NCI-H146 treated with DMSO at 0.1 percent for 48 hours (cell line): Measurements from ENCODE around the gene SEM1.
A peak's percentile ranks its signal among the peaks of the same experiment; 100 is the strongest.
"Not testable (repeated sequence)": the region's sequence is repeated elsewhere in the genome, so short reads cannot be mapped to it uniquely, and the experiment has no call there.

Source experiments
- DNase-seq: peaks from one replicate; lab custom pipeline; 2025; ENCODE audit not compliant: unreplicated experiment; lab: John Stamatoyannopoulos, UW

Gene SEM1

GRCh38 chr7:96664793-96665192 lies 44.9 kb downstream of the SEM1 start:
- DNase-seq: no peak

DNA sequence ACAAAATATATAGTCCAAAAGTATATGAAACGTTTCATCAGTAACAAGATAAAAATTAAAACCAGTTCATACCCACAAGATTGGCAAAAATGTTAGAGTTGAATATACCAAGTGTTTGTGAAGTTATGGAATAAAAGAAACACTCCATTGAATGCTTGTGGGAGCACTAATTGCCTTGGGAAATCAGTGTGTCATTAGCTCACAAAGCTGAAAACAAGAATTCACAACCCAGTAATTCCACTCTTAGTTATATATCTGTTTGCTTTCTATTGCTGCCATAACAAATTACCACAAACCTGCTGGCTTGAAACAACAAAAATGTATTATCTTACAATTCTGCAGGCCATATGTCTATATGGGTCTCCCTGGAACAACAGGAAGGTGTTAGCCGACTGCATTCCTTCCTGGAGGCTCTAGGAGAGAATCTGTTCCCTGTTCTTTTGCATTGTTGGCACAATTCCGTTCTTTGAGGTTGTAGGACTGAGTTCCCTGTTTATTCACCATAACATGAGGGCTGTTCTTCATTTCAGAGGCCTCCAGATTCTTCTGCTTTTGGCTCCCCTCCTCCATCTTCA lies 45.7 kb downstream of the SEM1 start:
- no peak for DNase-seq

GRCh38 chr7:96663457-96663856 lies 46.2 kb downstream of the SEM1 start:
- DNase-seq: no peak

- DNase-seq: not testable (repeated sequence)
Measured at GRCh38 chr7:96662151-96662550, 47.5 kb downstream of the SEM1 start.

GRCh38 chr7:96658022-96658412 lies 51.6 kb downstream of the SEM1 start:
- no peak for DNase-seq

GRCh38 chr7:96657347-96658021 lies 52.2 kb downstream of the SEM1 start:
- DNase-seq: peak; percentile 97

DNA sequence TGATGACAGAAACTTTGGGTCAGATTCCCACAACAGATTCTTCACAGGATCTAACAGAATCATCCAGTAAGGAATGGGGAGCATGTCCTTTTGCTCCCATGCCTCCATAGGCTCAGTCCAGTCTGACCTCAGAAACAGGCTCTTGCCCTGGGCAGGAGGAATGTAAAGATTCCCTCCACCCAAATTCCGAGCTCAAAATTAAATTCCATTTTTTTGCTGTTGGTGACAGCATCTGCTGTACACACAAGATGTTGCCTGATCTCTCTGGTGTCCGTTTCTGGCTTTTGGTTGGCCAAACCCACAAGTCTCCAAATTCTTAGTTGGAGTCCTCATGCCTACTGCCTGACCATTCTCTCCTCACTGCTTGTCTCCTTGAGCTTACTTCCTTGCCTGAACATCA lies 53.7 kb downstream of the SEM1 start:
- no peak for DNase-seq

- DNase-seq: peak; percentile 46
Measured at GRCh38 chr7:96654630-96655188, 54.9 kb downstream of the SEM1 start.

- no peak for DNase-seq
Measured at GRCh38 chr7:96649981-96650380, 59.7 kb downstream of the SEM1 start.

DNA sequence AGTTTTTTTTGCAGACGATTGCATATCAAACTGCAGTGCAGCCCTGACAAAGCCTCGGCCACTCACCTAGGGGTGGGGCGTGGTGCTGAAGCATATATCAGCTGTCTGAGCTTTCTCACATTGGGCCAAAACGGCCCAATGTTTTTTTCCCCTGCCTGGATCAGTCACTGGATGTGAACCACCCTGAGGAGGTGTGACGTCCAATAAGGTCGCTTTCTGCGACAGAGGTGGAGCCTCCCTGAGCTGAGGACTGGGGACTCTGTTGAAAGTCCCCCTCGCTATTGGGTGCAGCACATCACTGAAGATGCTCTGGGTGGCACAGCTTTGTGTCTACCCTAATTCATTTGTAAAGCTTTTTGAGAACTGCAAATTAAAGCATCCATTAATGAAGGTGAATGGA lies 60.9 kb downstream of the SEM1 start:
- no peak for DNase-seq

GRCh38 chr7:96647733-96648132 lies 61.9 kb downstream of the SEM1 start:
- no peak for DNase-seq

DNA sequence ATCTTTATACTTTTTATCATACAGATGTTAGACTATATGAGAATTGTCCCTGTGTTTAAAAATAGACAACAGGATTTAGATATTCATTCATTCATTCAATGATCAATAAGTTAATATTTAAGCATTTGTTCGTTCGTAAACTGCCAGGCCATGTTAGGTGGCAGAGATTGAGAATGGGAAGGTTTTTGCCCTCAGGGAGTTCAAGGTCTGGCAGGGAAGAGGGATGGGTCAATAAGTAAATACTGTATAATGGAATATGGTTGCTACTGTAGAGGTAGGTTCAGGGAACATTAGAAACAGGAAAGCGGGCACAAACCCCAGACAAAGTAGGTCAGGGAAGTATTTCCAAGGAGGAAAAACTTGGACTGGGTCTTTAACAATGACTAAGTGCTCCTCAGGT lies 64.6 kb downstream of the SEM1 start:
- no peak for DNase-seq

GRCh38 chr7:96643436-96643835 lies 66.2 kb downstream of the SEM1 start:
- DNase-seq: not testable (repeated sequence)

DNA sequence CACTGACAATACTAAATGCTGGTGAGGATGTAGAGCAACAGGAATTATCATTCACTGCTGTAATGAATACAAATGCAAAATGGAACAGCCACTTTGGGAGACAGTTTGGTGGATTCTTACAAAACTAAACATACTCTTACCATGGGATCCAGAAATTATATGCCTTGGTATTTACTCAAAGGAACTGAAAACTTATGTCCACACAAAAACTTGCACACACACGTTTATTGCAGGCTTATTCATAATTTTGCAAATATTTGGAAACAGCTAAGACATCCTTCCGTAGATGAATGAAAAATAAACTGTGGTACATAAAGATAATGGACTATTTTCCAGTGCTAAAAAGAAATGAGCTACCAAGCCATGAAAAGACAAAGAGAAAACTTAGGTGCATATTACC lies 69.6 kb downstream of the SEM1 start:
- no peak for DNase-seq
